ENCODE results near the gene UPK3B.
"Not testable (repeated sequence)": the region's sequence is repeated elsewhere in the genome, so short reads cannot be mapped to it uniquely, and the experiment has no call there.

UPK3B gene

GRCh38 chr7:76509931-76510877 is at the start of gene UPK3B:
Gene UPK3B, plus strand, starts transcription at chr7:76510552. Its CDS starts 101 bp downstream, at chr7:76510653.
- DNase-seq (ENCODE audit: low read depth in 1 of 2, low spot score in 1 of 2) = no peak

- DNase-seq (ENCODE audit: low read depth in 1 of 2, low spot score in 1 of 2) = not testable (repeated sequence)
These were observed 49.6 kb upstream of the UPK3B start for GRCh38 chr7:76460767-76461166.

- DNase-seq (ENCODE audit: low read depth in 1 of 2, low spot score in 1 of 2) = peak in 1 of 2 donors; percentile 13
These were observed 48.8 kb upstream of the UPK3B start, which contains the start of gene DTX2 for GRCh38 chr7:76461464-76462101. Gene DTX2, plus strand, starts transcription at chr7:76461709. Its CDS starts 18,801 bp downstream, at chr7:76480510.

- not testable (repeated sequence) for DNase-seq (ENCODE audit: low read depth in 1 of 2, low spot score in 1 of 2)
These were observed 48.0 kb upstream of the UPK3B start for GRCh38 chr7:76462271-76462882.

GRCh38 chr7:76464959-76465358 is 45.4 kb upstream of the UPK3B start:
- not testable (repeated sequence) for DNase-seq (ENCODE audit: low read depth in 1 of 2, low spot score in 1 of 2)

- DNase-seq (ENCODE audit: low read depth in 1 of 2, low spot score in 1 of 2) = not testable (repeated sequence)
These were observed 44.4 kb upstream of the UPK3B start for GRCh38 chr7:76465950-76466349.

GRCh38 chr7:76467743-76468404 is 42.5 kb upstream of the UPK3B start:
- not testable (repeated sequence) for DNase-seq (ENCODE audit: low read depth in 1 of 2, low spot score in 1 of 2)

GRCh38 chr7:76471556-76472221 is 38.7 kb upstream of the UPK3B start:
- not testable (repeated sequence) for DNase-seq (ENCODE audit: low read depth in 1 of 2, low spot score in 1 of 2)

- DNase-seq (ENCODE audit: low read depth in 1 of 2, low spot score in 1 of 2) = not testable (repeated sequence)
These were observed 37.3 kb upstream of the UPK3B start for GRCh38 chr7:76473097-76473496.

- not testable (repeated sequence) for DNase-seq (ENCODE audit: low read depth in 1 of 2, low spot score in 1 of 2)
These were observed 34.1 kb upstream of the UPK3B start for GRCh38 chr7:76476280-76476679.

- DNase-seq (ENCODE audit: low read depth in 1 of 2, low spot score in 1 of 2) = not testable (repeated sequence)
These were observed 33.4 kb upstream of the UPK3B start for GRCh38 chr7:76476742-76477474.

GRCh38 chr7:76479628-76480027 is 30.7 kb upstream of the UPK3B start:
- DNase-seq (ENCODE audit: low read depth in 1 of 2, low spot score in 1 of 2) = not testable (repeated sequence)

- not testable (repeated sequence) for DNase-seq (ENCODE audit: low read depth in 1 of 2, low spot score in 1 of 2)
These were observed 29.7 kb upstream of the UPK3B start for GRCh38 chr7:76480403-76481253.

GRCh38 chr7:76482660-76483059 is 27.7 kb upstream of the UPK3B start:
- not testable (repeated sequence) for DNase-seq (ENCODE audit: low read depth in 1 of 2, low spot score in 1 of 2)

GRCh38 chr7:76483081-76483480 is 27.3 kb upstream of the UPK3B start:
- not testable (repeated sequence) for DNase-seq (ENCODE audit: low read depth in 1 of 2, low spot score in 1 of 2)

GRCh38 chr7:76484456-76484855 is 25.9 kb upstream of the UPK3B start:
- DNase-seq (ENCODE audit: low read depth in 1 of 2, low spot score in 1 of 2) = not testable (repeated sequence)

GRCh38 chr7:76485822-76486610 is 24.3 kb upstream of the UPK3B start:
- DNase-seq (ENCODE audit: low read depth in 1 of 2, low spot score in 1 of 2) = not testable (repeated sequence)

GRCh38 chr7:76486618-76487017 is 23.7 kb upstream of the UPK3B start:
- not testable (repeated sequence) for DNase-seq (ENCODE audit: low read depth in 1 of 2, low spot score in 1 of 2)

Measured in activated T-helper 1 cell treated with anti-CD3 and anti-CD28 coated beads, Interleukin-2, amount 50 U/mL, for 16 hours (primary cell).